Lower leg skin (tissue), 3 donors: ENCODE measurements around the gene C19orf67.

ENCODE experiments used
- POLR2A ChIP-seq, 2 donors: fragments of 450-650 bp; IDR thresholded peaks; one replicate each; pipeline ENCODE4 v1.6.1; 2016 to 2017; ENCODE audit warnings: antibody characterized with exemption in 2 of 2, mild to moderate bottlenecking in 1 of 2, moderate library complexity in 1 of 2
- TF ChIP-seq, protein P1 (sequence below), 3 donors: fragments of 450-650 bp; IDR thresholded peaks; one replicate each; pipeline ENCODE4 v1.5.1; 2016; ENCODE audit warnings: antibody characterized with exemption in 3 of 3, mild to moderate bottlenecking in 3 of 3, moderate library complexity in 2 of 3

DNA sequence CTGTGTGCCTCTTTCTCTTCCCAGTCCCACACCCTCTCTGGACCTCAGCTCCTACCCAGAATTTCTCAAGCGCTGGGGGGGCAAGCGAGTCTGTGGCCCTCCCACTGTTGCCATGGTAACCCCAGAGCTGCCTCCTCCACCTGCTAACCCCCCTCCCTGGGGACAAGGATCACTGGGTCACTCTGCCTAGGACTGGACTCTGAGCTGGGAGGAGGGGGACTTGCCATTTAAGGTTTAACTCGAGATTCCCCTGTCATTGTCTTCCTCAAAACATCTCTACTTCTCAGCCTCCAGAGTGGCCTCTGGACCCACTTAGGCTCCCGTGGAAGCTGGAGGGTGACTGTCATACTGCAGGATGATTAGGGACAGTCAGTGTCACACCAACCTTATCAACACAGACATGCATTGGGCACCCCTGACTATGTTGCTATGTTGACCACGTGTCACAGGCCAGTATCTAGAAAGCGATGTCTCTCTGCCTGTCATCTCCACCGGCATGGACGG lies 25.9 kb downstream of the C19orf67 start:
- TF ChIP-seq, protein P1, sequence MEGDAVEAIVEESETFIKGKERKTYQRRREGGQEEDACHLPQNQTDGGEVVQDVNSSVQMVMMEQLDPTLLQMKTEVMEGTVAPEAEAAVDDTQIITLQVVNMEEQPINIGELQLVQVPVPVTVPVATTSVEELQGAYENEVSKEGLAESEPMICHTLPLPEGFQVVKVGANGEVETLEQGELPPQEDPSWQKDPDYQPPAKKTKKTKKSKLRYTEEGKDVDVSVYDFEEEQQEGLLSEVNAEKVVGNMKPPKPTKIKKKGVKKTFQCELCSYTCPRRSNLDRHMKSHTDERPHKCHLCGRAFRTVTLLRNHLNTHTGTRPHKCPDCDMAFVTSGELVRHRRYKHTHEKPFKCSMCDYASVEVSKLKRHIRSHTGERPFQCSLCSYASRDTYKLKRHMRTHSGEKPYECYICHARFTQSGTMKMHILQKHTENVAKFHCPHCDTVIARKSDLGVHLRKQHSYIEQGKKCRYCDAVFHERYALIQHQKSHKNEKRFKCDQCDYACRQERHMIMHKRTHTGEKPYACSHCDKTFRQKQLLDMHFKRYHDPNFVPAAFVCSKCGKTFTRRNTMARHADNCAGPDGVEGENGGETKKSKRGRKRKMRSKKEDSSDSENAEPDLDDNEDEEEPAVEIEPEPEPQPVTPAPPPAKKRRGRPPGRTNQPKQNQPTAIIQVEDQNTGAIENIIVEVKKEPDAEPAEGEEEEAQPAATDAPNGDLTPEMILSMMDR (IDR thresholded peaks at IDR 0.05): no peak
- no peak for TF ChIP-seq POLR2A (IDR thresholded peaks at IDR 0.05)
